BLaER1 (cell line): ENCODE data around the gene ANKRD11.
"Not testable (repeated sequence)": the region's sequence is repeated elsewhere in the genome, so short reads cannot be mapped to it uniquely, and the experiment has no call there.

Experiments
- H3K27ac ChIP-seq: shearing (Covaris generic); formaldehyde crosslinking; 2 replicates; pipeline ENCODE4 v1.8.1; 2022
- H3K27me3 ChIP-seq: shearing (Covaris generic); formaldehyde crosslinking; 2 replicates; pipeline ENCODE4 v1.8.1; 2022
- H3K36me3 ChIP-seq: shearing (Covaris generic); formaldehyde crosslinking; 2 replicates; pipeline ENCODE4 v1.8.1; 2022
- H3K4me1 ChIP-seq: shearing (Covaris generic); formaldehyde crosslinking; 2 replicates; pipeline ENCODE4 v1.8.1; 2022
- H3K4me2 ChIP-seq: shearing (Covaris generic); formaldehyde crosslinking; 2 replicates; pipeline ENCODE4 v1.8.1; 2022
- H3K4me3 ChIP-seq: shearing (Covaris generic); formaldehyde crosslinking; 2 replicates; pipeline ENCODE4 v1.8.1; 2022
- H3K9ac ChIP-seq: shearing (Covaris generic); formaldehyde crosslinking; 2 replicates; pipeline ENCODE4 v1.8.1; 2022
- H3K9me3 ChIP-seq: shearing (Covaris generic); formaldehyde crosslinking; 2 replicates; pipeline ENCODE4 v1.8.1; 2022
- H4K20me1 ChIP-seq: shearing (Covaris generic); formaldehyde crosslinking; 2 replicates; pipeline ENCODE4 v1.8.1; 2022
- Cebpa-rat ChIP-seq: shearing (Covaris generic); IDR thresholded peaks from 2 replicates; pipeline ENCODE4 v1.8.1; 2022

The ANKRD11 gene

DNA sequence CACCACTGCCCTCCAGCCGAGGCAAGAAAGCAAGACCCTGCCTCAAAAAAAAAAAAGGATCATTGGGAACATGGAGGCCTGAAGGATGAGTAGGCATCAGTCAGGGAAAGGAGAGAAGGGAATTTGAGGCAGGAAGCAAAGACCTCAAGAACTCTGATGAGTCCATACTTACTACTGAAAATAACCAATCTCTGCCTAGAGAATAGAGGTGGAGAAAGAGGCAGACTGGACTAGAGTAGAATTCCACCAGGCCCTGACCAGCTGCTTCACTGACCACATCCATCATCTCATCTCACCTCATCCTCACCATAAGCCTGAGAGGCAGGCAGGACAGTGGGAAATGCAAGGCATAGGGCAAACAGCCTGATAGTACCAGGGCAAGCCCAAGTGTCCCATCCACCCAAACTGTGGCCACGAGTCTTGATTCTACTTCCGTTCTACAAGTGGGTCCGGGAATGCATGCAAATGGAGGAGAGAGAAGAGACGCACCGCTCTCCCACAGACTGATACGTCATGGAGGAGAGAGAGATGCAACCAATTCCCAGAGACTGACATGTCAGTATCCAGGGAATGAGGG lies 17.1 kb downstream of the ANKRD11 start:
- Histone ChIP-seq H3K36me3 (peaks cover 57% of the 10 kb centered on the region), H3K27ac (no peak overlapping the region), H3K9ac (no peak overlapping the region), H3K4me3 (no peak overlapping the region), H3K4me1 (peaks cover 79% of the 10 kb centered on the region), H3K4me2 (peak overlapping the region; percentile 52; the same call in 1 of the 2 replicates), H3K9me3 (peaks cover 17% of the 10 kb centered on the region), H3K27me3 (no peaks in the 10 kb centered on the region), H4K20me1 (peaks cover 100% of the 10 kb centered on the region)
- TF ChIP-seq Cebpa-rat, result no peak

- no peak overlapping the region for H3K4me3 ChIP-seq
- H3K4me1 ChIP-seq, result peaks cover 74% of the 10 kb centered on the region
- H3K27me3 ChIP-seq, result no peaks in the 10 kb centered on the region
- H3K4me2 ChIP-seq, result peak overlapping the region; percentile 52; the same call in 1 of the 2 replicates
- peaks cover 100% of the 10 kb centered on the region for H4K20me1 ChIP-seq
- no peak overlapping the region for H3K9ac ChIP-seq
- H3K9me3 ChIP-seq, result peaks cover 22% of the 10 kb centered on the region
- H3K27ac ChIP-seq, result no peak overlapping the region
- no peak for TF ChIP-seq Cebpa-rat
- peaks cover 62% of the 10 kb centered on the region for H3K36me3 ChIP-seq
These were observed 17.7 kb downstream of the ANKRD11 start for GRCh38 chr16:89472711-89473075.

DNA sequence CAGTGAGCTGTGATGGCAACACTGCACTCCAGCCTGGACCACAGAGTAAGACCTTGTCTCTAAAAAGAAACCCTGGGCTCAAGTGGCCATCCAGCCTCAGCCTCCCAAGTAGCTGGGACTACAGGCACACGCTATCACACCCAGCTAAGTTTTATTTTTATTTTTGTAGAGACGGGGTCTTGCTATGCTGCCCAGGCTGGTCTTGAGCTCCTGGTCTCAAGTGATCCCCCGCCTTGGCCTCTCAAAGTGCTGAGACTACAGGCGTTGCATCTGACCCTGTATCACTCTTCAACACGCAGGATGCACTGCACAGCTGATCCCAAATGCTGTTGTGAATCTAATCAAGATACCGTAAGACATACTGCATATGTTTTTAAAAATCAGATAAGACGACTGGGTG lies 23.0 kb downstream of the ANKRD11 start:
- Histone ChIP-seq H3K4me3 (no peak overlapping the region), H3K27ac (no peak overlapping the region), H4K20me1 (peaks cover 96% of the 10 kb centered on the region), H3K9ac (no peak overlapping the region), H3K36me3 (peaks cover 77% of the 10 kb centered on the region), H3K4me2 (no peak overlapping the region), H3K4me1 (peaks cover 21% of the 10 kb centered on the region), H3K9me3 (peaks cover 62% of the 10 kb centered on the region), H3K27me3 (no peaks in the 10 kb centered on the region)
- TF ChIP-seq Cebpa-rat, result no peak

GRCh38 chr16:89466920-89467319 lies 23.4 kb downstream of the ANKRD11 start:
- no peak overlapping the region for H3K4me2 ChIP-seq
- peaks cover 16% of the 10 kb centered on the region for H3K4me1 ChIP-seq
- no peak overlapping the region for H3K27ac ChIP-seq
- H3K36me3 ChIP-seq, result peaks cover 73% of the 10 kb centered on the region
- H3K9ac ChIP-seq, result no peak overlapping the region
- no peak overlapping the region for H3K4me3 ChIP-seq
- H4K20me1 ChIP-seq, result peaks cover 96% of the 10 kb centered on the region
- no peaks in the 10 kb centered on the region for H3K27me3 ChIP-seq
- no peak for TF ChIP-seq Cebpa-rat
- H3K9me3 ChIP-seq, result peaks cover 62% of the 10 kb centered on the region

DNA sequence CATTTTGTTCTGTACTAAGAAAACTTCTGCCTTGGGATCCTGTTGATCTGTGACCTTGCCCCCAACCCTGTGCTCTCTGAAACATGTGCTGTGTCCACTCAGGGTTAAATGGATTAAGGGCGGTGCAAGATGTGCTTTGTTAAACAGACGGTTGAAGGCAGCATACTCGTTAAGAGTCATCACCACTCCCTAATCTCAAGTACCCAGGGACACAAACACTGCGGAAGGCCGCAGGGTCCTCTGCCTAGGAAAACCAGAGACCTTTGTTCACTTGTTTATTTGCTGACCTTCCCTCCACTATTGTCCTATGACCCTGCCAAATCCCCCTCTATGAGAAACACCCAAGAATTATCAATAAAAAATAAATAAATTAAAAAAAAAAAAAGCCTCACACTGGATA lies 27.0 kb downstream of the ANKRD11 start:
- H4K20me1 ChIP-seq, result peaks cover 96% of the 10 kb centered on the region
- H3K4me2 ChIP-seq, H3K27ac ChIP-seq, H3K27me3 ChIP-seq, H3K9ac ChIP-seq, H3K4me3 ChIP-seq: not testable (repeated sequence)
- H3K4me1 ChIP-seq, result peaks cover 10% of the 10 kb centered on the region
- peaks cover 52% of the 10 kb centered on the region for H3K9me3 ChIP-seq
- peaks cover 76% of the 10 kb centered on the region for H3K36me3 ChIP-seq

- Histone ChIP-seq H3K9me3 (peaks cover 45% of the 10 kb centered on the region), H3K4me1 (peaks cover 10% of the 10 kb centered on the region), H4K20me1 (peaks cover 96% of the 10 kb centered on the region), H3K36me3 (peaks cover 73% of the 10 kb centered on the region)
- not testable (repeated sequence) for H3K9ac ChIP-seq, H3K4me3 ChIP-seq, H3K4me2 ChIP-seq, H3K27ac ChIP-seq, H3K27me3 ChIP-seq
These were observed 27.7 kb downstream of the ANKRD11 start for GRCh38 chr16:89462639-89463038.

- H3K27me3 ChIP-seq, H3K27ac ChIP-seq, H3K9ac ChIP-seq, H3K4me2 ChIP-seq, H3K4me3 ChIP-seq: not testable (repeated sequence)
- H3K4me1 ChIP-seq, result peaks cover 11% of the 10 kb centered on the region
- H3K9me3 ChIP-seq, result peaks cover 43% of the 10 kb centered on the region
- H4K20me1 ChIP-seq, result peaks cover 96% of the 10 kb centered on the region
- peaks cover 70% of the 10 kb centered on the region for H3K36me3 ChIP-seq
These were observed 28.5 kb downstream of the ANKRD11 start for GRCh38 chr16:89461890-89462289.

GRCh38 chr16:89460556-89460955 lies 29.8 kb downstream of the ANKRD11 start:
- Histone ChIP-seq H3K4me1 (peaks cover 24% of the 10 kb centered on the region), H3K4me3 (no peak overlapping the region), H3K27ac (no peak overlapping the region), H3K36me3 (peaks cover 68% of the 10 kb centered on the region), H3K4me2 (no peak overlapping the region), H3K9me3 (peaks cover 31% of the 10 kb centered on the region), H3K27me3 (no peaks in the 10 kb centered on the region), H4K20me1 (peaks cover 96% of the 10 kb centered on the region), H3K9ac (no peak overlapping the region)
- no peak for TF ChIP-seq Cebpa-rat

DNA sequence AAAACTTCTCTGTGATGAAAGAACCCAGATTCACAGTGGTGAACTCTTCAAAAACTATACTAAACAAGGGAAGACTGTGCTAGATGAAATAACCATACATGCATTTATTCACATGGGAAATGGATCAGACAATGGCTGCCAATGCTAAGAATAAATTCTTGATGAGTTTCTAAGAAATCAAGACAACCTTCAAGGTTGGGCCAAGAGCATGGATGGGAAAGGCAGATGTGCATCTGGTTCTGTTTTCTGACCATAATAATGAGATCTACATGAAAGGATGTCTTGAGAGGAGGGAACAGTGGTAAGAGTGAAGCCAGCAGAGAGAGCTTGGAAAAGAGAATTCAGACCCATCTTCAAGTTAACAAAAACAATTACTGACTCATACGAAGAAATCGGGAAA lies 31.4 kb downstream of the ANKRD11 start:
- Histone ChIP-seq H3K9me3 (peaks cover 15% of the 10 kb centered on the region), H4K20me1 (peaks cover 96% of the 10 kb centered on the region), H3K27ac (peak overlapping the region; percentile 73), H3K9ac (no peak overlapping the region), H3K36me3 (peaks cover 62% of the 10 kb centered on the region), H3K4me3 (no peak overlapping the region), H3K4me1 (peaks cover 40% of the 10 kb centered on the region), H3K27me3 (no peaks in the 10 kb centered on the region), H3K4me2 (no peak overlapping the region)
- TF ChIP-seq Cebpa-rat, result no peak

DNA sequence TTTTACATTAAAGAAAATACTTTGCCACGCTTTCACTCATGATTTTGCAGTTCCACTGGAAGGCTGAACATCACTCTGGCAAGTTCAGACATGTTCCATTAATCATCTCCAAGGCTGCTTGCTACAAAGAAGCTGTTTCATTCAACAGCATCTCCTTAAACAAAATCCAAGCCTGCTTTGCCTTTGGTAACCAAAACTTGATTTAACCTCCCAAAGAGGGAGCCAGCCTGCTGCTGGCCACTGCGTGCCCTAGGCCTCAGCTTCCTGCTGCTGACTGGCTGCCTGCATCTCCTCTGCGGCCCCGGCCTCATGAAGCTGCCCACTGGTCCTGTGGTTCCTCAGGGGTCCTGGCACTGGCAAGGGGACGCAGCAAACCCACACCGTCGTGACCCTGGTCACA lies 31.8 kb downstream of the ANKRD11 start:
- peak overlapping the region; percentile 73 for H3K27ac ChIP-seq

DNA sequence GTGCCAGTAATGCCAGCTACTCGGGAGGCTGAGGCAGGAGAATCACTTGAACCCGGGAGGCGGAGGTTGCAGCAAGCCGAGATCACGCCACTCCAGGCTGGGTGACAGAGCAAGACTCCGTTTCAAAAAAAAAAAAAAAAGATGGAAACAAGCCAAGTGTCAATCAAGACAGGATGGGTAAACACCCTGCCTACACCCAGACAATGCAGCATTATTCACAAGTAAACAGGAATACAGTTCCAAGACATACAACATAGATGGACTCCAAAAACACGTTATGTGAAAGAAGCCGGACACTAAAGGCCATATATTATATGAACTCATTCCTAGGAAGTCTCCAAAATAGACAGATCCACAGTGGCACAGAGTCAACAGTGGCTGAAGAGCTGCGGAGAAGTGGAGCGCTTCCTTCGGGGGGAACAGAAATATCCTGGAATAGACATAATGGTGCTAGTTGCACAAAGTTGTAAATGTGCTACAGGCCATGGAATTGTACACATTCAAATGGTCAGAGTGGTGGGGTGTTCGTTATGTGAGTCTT lies 33.9 kb downstream of the ANKRD11 start:
- Histone ChIP-seq H3K4me2 (peak overlapping the region; percentile 31), H3K4me3 (no peak overlapping the region), H3K9me3 (peaks cover 11% of the 10 kb centered on the region), H3K27me3 (no peaks in the 10 kb centered on the region), H3K27ac (no peak overlapping the region), H3K9ac (no peak overlapping the region), H3K4me1 (peaks cover 64% of the 10 kb centered on the region), H3K36me3 (peaks cover 64% of the 10 kb centered on the region), H4K20me1 (peaks cover 100% of the 10 kb centered on the region)
- no peak for TF ChIP-seq Cebpa-rat

More for the DNA sequence above, 31.8 kb downstream of the ANKRD11 start:
- H3K9me3 ChIP-seq, result peaks cover 11% of the 10 kb centered on the region
- no peaks in the 10 kb centered on the region for H3K27me3 ChIP-seq
- H3K4me1 ChIP-seq, result peaks cover 44% of the 10 kb centered on the region
- TF ChIP-seq Cebpa-rat, result no peak
- H3K9ac ChIP-seq, result no peak overlapping the region
- H3K36me3 ChIP-seq, result peaks cover 64% of the 10 kb centered on the region
- H3K4me3 ChIP-seq, result no peak overlapping the region
- peaks cover 96% of the 10 kb centered on the region for H4K20me1 ChIP-seq
- H3K4me2 ChIP-seq, result no peak overlapping the region
